ENCODE data around the gene H1-8.
"Not testable (repeated sequence)": the region's sequence is repeated elsewhere in the genome, so short reads cannot be mapped to it uniquely, and the experiment has no call there.

Gene H1-8

GRCh38 chr3:129515108-129515820 lies 27.7 kb upstream of the H1-8 start:
- DNase-seq: not testable (repeated sequence)

GRCh38 chr3:129515821-129516432 lies 27.0 kb upstream of the H1-8 start:
- DNase-seq: not testable (repeated sequence)

GRCh38 chr3:129517516-129517915 lies 25.5 kb upstream of the H1-8 start:
- DNase-seq: no peak

GRCh38 chr3:129518038-129518561 lies 24.9 kb upstream of the H1-8 start:
- DNase-seq: no peak

- no peak for DNase-seq
These were observed 24.4 kb upstream of the H1-8 start for GRCh38 chr3:129518581-129518980.

GRCh38 chr3:129519449-129519848 lies 23.5 kb upstream of the H1-8 start:
- DNase-seq: no peak

- no peak for DNase-seq
These were observed 22.9 kb upstream of the H1-8 start for GRCh38 chr3:129519896-129520715.

- DNase-seq: no peak
These were observed 22.0 kb upstream of the H1-8 start for GRCh38 chr3:129520960-129521359.

GRCh38 chr3:129521611-129522010 lies 21.4 kb upstream of the H1-8 start:
- DNase-seq: no peak

GRCh38 chr3:129522953-129523352 lies 20.0 kb upstream of the H1-8 start:
- DNase-seq: no peak

- no peak for DNase-seq
These were observed 18.9 kb upstream of the H1-8 start for GRCh38 chr3:129524081-129524480.

GRCh38 chr3:129525341-129525968 lies 17.5 kb upstream of the H1-8 start:
- no peak for DNase-seq

GRCh38 chr3:129526121-129526900 lies 16.7 kb upstream of the H1-8 start:
- no peak for DNase-seq

GRCh38 chr3:129527262-129527661 lies 15.7 kb upstream of the H1-8 start:
- DNase-seq: no peak

- no peak for DNase-seq
These were observed 14.3 kb upstream of the H1-8 start, which contains the start of gene RHO for GRCh38 chr3:129528589-129529100. Gene RHO, plus strand, starts transcription at chr3:129528639. Its CDS starts 95 bp downstream, at chr3:129528734.

GRCh38 chr3:129529436-129530210 lies 13.4 kb upstream of the H1-8 start:
- no peak for DNase-seq

- no peak for DNase-seq
These were observed 12.7 kb upstream of the H1-8 start for GRCh38 chr3:129530251-129530791.

- no peak for DNase-seq
These were observed 12.2 kb upstream of the H1-8 start for GRCh38 chr3:129530821-129531220.

GRCh38 chr3:129531699-129532098 lies 11.3 kb upstream of the H1-8 start:
- no peak for DNase-seq

- DNase-seq: no peak
These were observed 10.7 kb upstream of the H1-8 start for GRCh38 chr3:129532261-129532660.

- no peak for DNase-seq
These were observed 9.6 kb upstream of the H1-8 start for GRCh38 chr3:129533406-129533805.

All from NCI-H1436 treated with DMSO at 0.1 percent for 48 hours (cell line).